ENCODE data around the gene TRIAP1. TPM values are rescaled to one million over a fixed set of nuclear protein-coding genes. Genes with fewer than 3 reads are reported as not detected.

TRIAP1 gene
- polyA plus RNA-seq, 1 donor from 2014 or later, result 53.0 TPM

DNA sequence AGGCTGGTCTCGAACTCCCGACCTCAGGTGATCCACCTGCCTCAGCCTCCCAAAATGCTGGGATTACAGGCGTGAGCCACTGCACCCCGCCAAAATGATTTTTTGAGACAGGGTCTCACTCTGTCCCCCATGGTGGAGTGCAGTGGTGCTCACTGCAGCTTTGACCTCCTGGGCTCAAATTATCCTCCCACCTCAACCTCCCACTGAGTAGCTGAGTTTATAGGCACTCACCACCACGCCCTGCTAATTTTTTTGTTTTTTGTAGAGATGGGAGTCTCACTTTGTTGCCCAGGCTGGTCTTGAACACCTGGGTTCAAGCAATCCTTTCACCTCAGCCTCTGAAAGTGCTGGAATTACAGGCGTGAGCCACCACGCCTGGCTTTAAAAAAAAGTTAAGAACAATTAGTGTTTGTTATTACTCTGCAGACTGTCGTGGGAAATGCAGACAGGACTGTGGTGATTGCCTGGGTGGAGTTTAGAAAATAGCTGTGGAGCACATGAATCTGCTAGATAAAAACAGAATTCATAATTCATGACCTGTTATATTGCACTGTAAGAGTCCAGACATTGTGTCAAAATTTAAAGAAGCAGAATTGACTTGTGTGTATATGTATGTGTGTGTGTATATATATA is 17.5 kb downstream of the TRIAP1 start:
- H3K36me3 Mint-ChIP-seq, result no peaks in the 10 kb centered on the region
- no peak overlapping the region for H3K27ac Mint-ChIP-seq
- H3K27me3 Mint-ChIP-seq, result peaks cover 11% of the 10 kb centered on the region
- no peak overlapping the region for H3K4me3 Mint-ChIP-seq
- H3K4me1 Mint-ChIP-seq, result peaks cover 0 to 3% (median 2%) of the 10 kb centered on the region in 3 donors
- H3K9me3 Mint-ChIP-seq, result peaks cover 0 to 1% (median 0%) of the 10 kb centered on the region in 3 donors

DNA sequence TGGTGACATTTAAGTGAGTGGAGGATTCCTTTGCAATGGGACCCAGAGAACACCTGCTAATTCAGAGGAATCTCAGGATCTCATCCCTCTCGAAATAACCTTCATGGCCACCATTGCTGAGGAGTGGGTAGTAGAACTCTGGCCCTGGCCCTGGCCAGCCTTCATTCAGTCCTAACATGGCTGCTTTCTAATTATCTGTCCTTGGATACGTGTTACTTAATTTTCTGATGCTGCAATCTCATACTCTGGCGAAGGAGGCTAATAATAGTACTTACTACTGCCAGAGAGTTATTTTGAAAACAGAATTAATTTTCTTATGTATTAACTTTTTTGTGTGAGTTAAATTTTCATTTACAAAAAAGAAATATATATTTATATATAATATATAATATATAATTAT is 20.4 kb downstream of the TRIAP1 start:
- Mint-ChIP-seq H3K36me3 (no peaks in the 10 kb centered on the region), H3K4me1 (peaks cover 0 to 5% (median 2%) of the 10 kb centered on the region in 3 donors)

DNA sequence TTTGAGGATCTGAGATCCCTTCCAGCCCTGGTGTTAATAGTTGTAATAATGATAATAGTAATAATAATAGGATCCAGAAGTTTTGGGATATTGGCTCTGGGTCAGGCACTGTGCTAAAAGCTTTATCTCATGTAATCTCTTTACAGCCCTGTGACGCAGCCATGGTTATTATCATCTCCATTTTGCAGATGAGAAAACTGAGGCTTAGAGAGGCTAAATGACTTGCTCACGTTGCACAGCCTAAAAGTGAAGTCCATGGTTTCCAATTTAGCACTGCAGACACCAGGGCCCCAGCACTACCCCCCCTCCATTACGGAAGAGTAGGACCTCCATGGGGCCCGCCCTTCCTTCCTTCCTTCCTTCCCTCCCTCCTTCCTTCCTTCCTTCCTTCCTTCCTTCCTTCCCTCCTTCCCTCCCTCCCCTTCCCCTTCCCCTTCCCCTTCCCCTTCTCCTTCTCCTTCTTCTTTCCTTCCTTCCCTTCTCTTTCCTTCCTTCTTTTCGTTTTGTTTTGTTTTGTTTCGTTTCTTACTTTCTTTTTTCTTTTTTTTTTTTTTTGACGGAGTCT is 23.2 kb downstream of the TRIAP1 start:
- Mint-ChIP-seq H3K4me1 (peaks cover 0 to 2% (median 0%) of the 10 kb centered on the region in 3 donors), H3K27me3 (peaks cover 2% of the 10 kb centered on the region), H3K9me3 (no peaks in the 10 kb centered on the region), H3K36me3 (no peaks in the 10 kb centered on the region), H3K27ac (no peak overlapping the region), H3K4me3 (peak overlapping the region in 1 of 4 donors; percentile 71)

More for the DNA sequence above, 20.4 kb downstream of the TRIAP1 start:
- Mint-ChIP-seq H3K9me3 (peaks cover 0 to 1% (median 0%) of the 10 kb centered on the region in 3 donors), H3K27ac (no peak overlapping the region), H3K4me3 (no peak overlapping the region), H3K27me3 (peaks cover 6% of the 10 kb centered on the region)

GRCh38 chr12:120421701-120422100 is 24.5 kb downstream of the TRIAP1 start:
- Mint-ChIP-seq H3K4me3 (no peak overlapping the region), H3K4me1 (peaks cover 0 to 2% (median 0%) of the 10 kb centered on the region in 3 donors), H3K9me3 (no peaks in the 10 kb centered on the region), H3K36me3 (no peaks in the 10 kb centered on the region), H3K27me3 (peaks cover 2% of the 10 kb centered on the region), H3K27ac (no peak overlapping the region)

DNA sequence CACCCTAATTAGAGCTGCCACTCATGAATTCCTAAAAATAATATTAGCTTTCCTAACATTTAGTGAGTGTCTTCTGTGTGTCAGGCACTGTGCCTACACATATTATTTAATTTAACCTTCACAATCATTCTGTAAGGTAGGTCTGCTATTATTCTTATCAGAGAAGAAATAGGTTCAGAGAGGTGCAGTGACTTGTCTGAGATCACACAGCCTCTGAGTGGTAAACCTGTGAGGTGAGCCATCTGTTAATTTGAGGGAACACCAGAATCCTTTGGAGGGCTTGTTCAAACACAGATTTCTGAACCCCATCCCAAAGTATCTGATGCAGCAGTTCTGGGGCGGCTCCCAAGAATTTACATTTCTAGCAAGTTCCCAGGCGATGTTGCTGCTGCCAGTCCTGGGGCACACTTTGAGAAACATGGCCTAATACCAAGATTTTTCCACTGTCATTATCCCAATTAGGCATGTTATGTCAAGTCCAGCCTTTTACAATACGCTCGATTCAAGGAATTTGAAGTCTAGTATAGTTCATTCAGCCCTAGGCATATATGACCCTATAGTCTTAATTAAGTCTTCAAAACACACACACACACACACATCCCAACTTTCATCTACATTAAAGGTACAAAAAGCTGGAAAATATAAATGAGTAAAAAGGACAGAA is 28.1 kb downstream of the TRIAP1 start:
- no peaks in the 10 kb centered on the region for H3K36me3 Mint-ChIP-seq
- H3K4me3 Mint-ChIP-seq, result no peak overlapping the region
- peaks cover 8% of the 10 kb centered on the region for H3K27me3 Mint-ChIP-seq
- H3K9me3 Mint-ChIP-seq, result no peaks in the 10 kb centered on the region
- H3K4me1 Mint-ChIP-seq, result peaks cover 0 to 2% (median 0%) of the 10 kb centered on the region in 3 donors
- peak overlapping the region in 1 of 3 donors; percentile 73 for H3K27ac Mint-ChIP-seq

GRCh38 chr12:120416490-120417216 is 29.5 kb downstream of the TRIAP1 start:
- Mint-ChIP-seq H3K36me3 (no peaks in the 10 kb centered on the region), H3K4me3 (no peak overlapping the region), H3K27ac (no peak overlapping the region), H3K9me3 (no peaks in the 10 kb centered on the region), H3K4me1 (peaks cover 0 to 2% (median 0%) of the 10 kb centered on the region in 3 donors), H3K27me3 (peaks cover 8% of the 10 kb centered on the region)

- Mint-ChIP-seq H3K36me3 (no peaks in the 10 kb centered on the region), H3K27ac (peak overlapping the region in 1 of 3 donors; percentile 43), H3K4me1 (peaks cover 0 to 2% (median 0%) of the 10 kb centered on the region in 3 donors), H3K9me3 (no peaks in the 10 kb centered on the region), H3K4me3 (no peak overlapping the region), H3K27me3 (peaks cover 11% of the 10 kb centered on the region)
Measured at GRCh38 chr12:120413901-120414695, 32.1 kb downstream of the TRIAP1 start.

GRCh38 chr12:120412421-120412820 is 33.8 kb downstream of the TRIAP1 start:
- Mint-ChIP-seq H3K27ac (no peak overlapping the region), H3K36me3 (no peaks in the 10 kb centered on the region), H3K4me3 (no peak overlapping the region), H3K27me3 (peaks cover 13% of the 10 kb centered on the region), H3K9me3 (no peaks in the 10 kb centered on the region), H3K4me1 (peaks cover 0 to 2% (median 0%) of the 10 kb centered on the region in 3 donors)

GRCh38 chr12:120408771-120409170 is 37.4 kb downstream of the TRIAP1 start:
- Mint-ChIP-seq H3K9me3 (no peaks in the 10 kb centered on the region), H3K4me1 (no peaks in the 10 kb centered on the region), H3K27me3 (peaks cover 14% of the 10 kb centered on the region), H3K4me3 (no peak overlapping the region), H3K36me3 (no peaks in the 10 kb centered on the region), H3K27ac (no peak overlapping the region)

DNA sequence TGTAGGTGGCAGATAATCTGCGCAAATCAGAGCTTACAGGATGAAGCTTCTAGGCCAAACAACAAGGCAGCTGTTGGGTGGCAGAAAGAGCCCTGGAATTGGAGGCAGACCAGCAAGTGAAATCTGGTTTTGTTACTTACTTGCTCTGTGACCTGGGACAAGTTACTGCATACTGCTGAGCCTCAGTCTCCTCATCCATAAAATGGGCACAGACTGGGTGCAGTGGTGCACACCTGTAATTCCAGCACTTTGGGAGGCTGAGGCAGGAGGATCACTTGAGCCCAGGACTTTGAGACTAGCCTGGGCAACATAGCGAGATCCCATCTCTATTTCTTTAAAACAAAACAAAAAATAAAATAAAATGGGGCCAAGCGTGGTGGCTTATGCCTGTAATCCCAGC is 39.6 kb downstream of the TRIAP1 start:
- no peak overlapping the region for H3K27ac Mint-ChIP-seq
- peaks cover 0 to 2% (median 0%) of the 10 kb centered on the region in 3 donors for H3K9me3 Mint-ChIP-seq
- no peaks in the 10 kb centered on the region for H3K4me1 Mint-ChIP-seq
- H3K4me3 Mint-ChIP-seq, result no peak overlapping the region
- peaks cover 24% of the 10 kb centered on the region for H3K27me3 Mint-ChIP-seq
- no peaks in the 10 kb centered on the region for H3K36me3 Mint-ChIP-seq

- H3K4me1 Mint-ChIP-seq, result no peaks in the 10 kb centered on the region
- H3K27me3 Mint-ChIP-seq, result peaks cover 22% of the 10 kb centered on the region
- H3K36me3 Mint-ChIP-seq, result no peaks in the 10 kb centered on the region
- peaks cover 0 to 2% (median 0%) of the 10 kb centered on the region in 3 donors for H3K9me3 Mint-ChIP-seq
- H3K4me3 Mint-ChIP-seq, result no peak overlapping the region
- no peak overlapping the region for H3K27ac Mint-ChIP-seq
Measured at GRCh38 chr12:120406069-120406468, 40.1 kb downstream of the TRIAP1 start.

GRCh38 chr12:120404271-120404670 is 41.9 kb downstream of the TRIAP1 start:
- H3K9me3 Mint-ChIP-seq, result peaks cover 0 to 4% (median 2%) of the 10 kb centered on the region in 3 donors
- no peak overlapping the region for H3K4me3 Mint-ChIP-seq
- H3K27ac Mint-ChIP-seq, result no peak overlapping the region
- H3K27me3 Mint-ChIP-seq, result peaks cover 23% of the 10 kb centered on the region
- H3K36me3 Mint-ChIP-seq, result no peaks in the 10 kb centered on the region
- H3K4me1 Mint-ChIP-seq, result peaks cover 0 to 3% (median 0%) of the 10 kb centered on the region in 3 donors

DNA sequence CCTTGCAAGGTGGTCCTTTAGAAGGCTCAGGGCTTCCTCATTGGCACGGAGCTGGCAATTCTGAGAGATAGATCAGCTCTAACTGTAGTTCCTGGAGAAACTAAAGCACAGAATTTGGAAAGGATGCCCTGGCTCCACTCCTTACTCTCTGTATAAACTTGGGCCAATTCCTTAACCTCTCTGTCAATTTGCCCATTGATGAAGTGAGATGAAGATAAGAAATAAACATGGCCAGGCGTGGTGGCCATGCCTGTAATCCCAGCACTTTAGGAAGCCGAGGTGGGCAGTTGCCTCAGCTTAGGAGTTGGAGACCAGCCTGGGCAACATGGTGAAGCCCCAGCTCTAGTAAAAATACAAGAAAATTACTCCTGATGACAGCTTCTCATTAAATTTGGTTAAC is 42.3 kb downstream of the TRIAP1 start:
- H3K27ac Mint-ChIP-seq, result no peak overlapping the region
- no peaks in the 10 kb centered on the region for H3K36me3 Mint-ChIP-seq
- peaks cover 0 to 3% (median 0%) of the 10 kb centered on the region in 3 donors for H3K4me1 Mint-ChIP-seq
- H3K4me3 Mint-ChIP-seq, result no peak overlapping the region
- peaks cover 0 to 4% (median 2%) of the 10 kb centered on the region in 3 donors for H3K9me3 Mint-ChIP-seq
- peaks cover 25% of the 10 kb centered on the region for H3K27me3 Mint-ChIP-seq

DNA sequence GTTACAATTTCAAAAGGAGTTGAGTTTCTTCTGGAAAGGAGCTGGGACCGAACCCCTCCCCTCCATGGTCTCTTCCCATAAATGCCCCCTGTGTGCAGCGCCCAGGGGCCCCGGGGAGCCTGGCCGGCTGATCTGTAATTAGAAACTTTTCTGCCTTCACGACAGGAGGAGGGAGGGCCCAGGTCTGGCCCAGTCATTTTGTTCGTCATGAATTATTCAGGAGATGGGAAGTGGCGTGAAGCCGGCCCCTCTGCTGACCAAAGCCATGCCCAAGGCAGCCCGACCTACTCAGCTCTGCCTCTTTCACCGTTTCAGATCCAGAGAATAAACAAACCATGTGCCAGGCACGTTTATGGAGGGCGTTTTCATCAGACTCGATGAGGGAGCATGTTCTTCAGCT is 44.0 kb downstream of the TRIAP1 start:
- peaks cover 0 to 3% (median 0%) of the 10 kb centered on the region in 3 donors for H3K4me1 Mint-ChIP-seq
- H3K27ac Mint-ChIP-seq, result no peak overlapping the region
- no peaks in the 10 kb centered on the region for H3K36me3 Mint-ChIP-seq
- peaks cover 0 to 4% (median 2%) of the 10 kb centered on the region in 3 donors for H3K9me3 Mint-ChIP-seq
- peak overlapping the region in 1 of 4 donors; percentile 53 for H3K4me3 Mint-ChIP-seq
- H3K27me3 Mint-ChIP-seq, result peaks cover 27% of the 10 kb centered on the region

Measured in IgD-negative memory B cell (primary cell).